Stimulated activated CD4-positive, alpha-beta T cell treated with anti-CD3 and anti-CD28 coated beads, TNF-alpha, amount 100 ng/mL, for 24 hours (primary cell): ENCODE results near the gene LENEP.

Experiments used
- DNase-seq, 3 experiments: peaks; one replicate each; pipeline ENCODE4 v3.0.0-alpha.2; 2020; ENCODE audit warnings: low read depth in 3 of 3

LENEP gene

GRCh38 chr1:154998818-154999570 lies 5.6 kb downstream of the LENEP start:
- peak in 1 of 3 experiments; percentile 82 for DNase-seq

- peak in 1 of 3 experiments; percentile 81 for DNase-seq
These were observed 6.4 kb downstream of the LENEP start for GRCh38 chr1:154999571-155000410.

DNA sequence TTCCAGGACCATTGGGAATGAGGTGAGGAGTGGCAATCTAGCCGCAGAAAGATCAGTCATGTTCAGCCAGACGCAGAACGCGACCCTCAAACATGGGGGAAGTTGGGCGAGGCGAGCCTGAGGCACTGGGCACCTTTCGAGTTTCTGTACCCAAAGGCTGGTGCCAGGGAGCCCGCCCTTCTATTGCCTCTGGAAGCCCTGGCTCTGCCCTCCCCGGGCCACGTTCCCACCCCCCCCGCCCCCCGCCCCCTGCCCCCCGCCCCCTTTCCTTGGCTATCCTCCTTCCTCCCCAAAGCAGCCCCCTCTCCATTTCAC lies 7.0 kb downstream of the LENEP start:
- DNase-seq: no peak

DNA sequence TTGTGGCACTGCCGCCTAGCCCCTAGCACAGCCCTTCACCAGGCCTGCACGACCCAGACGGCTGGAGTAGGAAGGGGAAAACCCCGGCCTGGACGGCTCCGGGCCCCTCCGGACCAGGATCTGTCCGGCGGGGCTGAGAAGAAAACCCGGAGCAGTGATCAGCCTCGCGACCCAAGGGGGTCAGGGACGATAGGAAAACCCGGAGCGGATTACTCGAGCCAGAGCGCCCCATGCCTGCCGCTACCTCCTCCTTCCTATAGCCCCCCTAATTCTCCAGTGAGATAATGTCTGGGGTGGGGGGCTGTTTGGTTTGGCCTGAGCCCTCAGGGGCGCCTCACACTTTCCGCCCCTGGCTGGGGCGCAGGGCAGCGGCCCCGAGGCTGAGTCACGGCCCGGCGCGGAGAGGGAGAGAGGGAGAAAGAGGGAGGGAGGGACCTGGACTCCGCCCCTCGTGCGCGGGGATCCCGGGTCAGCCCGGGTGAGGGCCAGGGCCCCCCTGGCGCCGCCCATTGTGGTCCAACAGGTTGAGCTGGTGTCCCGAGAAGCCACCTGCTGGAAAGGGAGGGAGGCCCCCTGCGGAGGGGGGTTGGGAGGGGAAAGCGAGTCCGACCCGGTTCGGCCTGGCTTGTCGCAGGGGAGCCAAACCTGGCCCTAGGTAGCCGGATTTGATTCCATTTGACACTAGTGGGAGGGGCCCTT lies 7.5 kb downstream of the LENEP start:
- DNase-seq: peak in 2 of 3 experiments; percentile 57 to 90

DNA sequence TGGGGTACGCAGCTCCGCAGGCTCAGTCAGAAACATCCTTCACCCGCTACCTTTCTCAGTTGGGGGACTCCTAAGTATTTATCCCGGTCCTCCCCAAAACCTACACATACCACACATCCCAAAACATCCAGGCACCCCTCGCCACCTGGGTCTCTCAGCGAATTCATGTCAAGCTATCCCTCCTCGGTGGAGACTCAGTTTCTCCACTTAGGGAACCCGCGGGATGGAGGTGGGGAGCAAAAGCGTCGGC lies 8.0 kb downstream of the LENEP start:
- DNase-seq: no peak

DNA sequence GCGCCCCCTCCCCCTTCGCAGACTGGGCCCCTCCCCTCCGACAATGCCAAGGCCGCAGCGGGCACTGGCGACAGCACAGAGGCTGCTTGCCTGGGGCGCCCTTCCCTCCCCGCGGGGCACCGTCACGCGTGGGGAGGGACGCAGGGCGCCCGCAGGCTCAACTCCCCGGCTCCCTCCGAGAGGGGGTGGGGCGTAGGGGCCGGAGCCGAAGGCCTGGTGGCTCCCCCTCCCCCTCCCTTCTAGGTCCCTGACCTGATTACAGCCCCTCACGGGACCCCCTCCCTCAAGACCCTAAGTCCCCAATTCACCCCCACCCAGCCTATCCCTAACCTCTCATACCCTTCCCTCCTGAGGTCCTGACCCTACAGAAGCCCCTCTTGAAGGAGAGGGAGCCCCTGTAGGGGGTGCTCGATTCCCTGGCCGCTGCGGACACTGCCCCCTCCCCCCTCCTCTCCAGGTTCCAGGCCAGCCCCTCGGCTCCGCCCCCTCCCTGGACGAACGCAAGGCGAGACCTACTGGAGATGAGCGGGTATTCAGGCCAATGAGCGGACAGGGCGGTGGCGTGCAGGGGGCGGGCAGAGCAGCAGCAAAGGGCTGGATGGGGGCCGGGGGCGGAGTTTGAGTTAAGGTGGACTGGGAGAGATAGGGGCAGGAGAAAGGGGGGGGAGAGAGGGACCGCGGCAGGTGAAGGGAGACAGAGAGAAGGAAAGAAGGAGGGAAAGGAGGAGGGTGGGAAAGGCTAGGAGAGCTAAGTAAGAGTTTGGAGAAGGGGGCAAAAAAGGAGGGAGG lies 8.5 kb downstream of the LENEP start:
- DNase-seq: peak; percentile 97 to 100 (median 98)

DNA sequence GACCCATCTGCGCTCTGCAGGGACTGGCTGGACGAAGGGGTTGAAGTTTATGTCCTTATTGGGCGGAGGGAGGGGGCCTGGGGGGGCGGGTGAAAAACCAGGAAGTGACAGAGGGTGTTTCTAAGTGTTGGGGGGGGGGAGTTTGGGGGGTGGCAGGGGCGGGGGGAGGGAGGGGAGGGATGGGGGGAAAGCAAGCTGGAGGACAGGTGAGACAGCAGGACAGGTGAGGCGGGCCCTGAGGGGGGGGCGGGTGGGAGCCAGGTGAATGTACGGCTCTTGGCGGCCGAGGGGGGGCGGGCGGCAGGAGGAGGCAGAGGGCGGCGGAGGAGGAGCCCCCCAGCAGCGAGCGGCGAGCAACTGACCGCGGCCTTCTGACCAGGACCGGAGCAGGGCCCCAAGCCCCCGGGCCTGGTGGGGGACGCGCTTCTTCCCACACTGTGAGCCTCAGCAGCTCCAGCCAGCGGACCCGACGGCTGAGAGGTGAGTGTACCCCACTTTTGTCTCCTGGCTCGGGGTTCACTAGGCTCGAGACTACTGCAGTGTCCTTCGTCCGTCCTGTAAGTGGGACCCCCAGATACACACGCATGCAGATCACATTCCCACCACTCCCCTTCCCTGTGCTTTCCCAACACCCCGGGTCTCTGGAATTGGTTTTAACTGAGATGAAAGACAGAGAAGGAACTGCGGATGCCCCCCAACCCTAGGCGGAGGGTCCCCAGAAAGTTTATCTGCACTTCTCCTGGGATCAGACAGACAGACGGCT lies 9.3 kb downstream of the LENEP start, which contains the start of gene ZBTB7B:
TSS of gene ZBTB7B (plus strand) at position 339 of the 763 bp plus-strand sequence. CDS start 11,859 bp downstream, outside the sequence.
- no peak for DNase-seq

- DNase-seq: no peak
These were observed 9.9 kb downstream of the LENEP start for GRCh38 chr1:155003227-155003765.

DNA sequence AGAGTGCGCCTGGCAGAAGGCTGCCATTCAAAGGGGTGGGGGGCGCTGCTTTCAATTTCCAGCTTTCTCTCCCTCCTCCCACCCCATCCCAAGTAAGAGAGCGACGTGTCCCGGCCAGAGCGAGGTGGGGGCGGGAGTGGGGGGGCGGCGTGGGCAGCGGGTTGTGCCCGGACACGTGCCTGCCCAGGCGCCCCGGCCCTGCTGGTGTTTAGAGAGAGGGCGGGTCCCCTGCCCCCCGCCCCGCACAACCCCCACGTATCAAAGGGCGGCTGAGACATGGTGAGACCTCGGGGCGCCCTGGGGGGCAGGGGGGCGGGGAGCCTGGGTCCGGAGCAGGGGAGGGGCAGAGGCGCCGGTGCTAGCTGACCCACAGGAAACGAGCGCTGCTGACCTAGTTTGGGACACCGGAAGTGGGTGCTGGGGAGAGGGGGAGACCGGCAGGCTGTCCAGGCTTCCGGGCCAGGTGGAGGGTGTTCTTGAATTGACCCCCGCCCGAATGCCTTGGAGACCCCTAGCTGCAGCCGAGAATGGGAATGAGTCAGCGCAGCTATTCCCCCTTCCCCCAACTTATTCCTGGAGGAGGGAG lies 10.5 kb downstream of the LENEP start:
- DNase-seq: no peak

DNA sequence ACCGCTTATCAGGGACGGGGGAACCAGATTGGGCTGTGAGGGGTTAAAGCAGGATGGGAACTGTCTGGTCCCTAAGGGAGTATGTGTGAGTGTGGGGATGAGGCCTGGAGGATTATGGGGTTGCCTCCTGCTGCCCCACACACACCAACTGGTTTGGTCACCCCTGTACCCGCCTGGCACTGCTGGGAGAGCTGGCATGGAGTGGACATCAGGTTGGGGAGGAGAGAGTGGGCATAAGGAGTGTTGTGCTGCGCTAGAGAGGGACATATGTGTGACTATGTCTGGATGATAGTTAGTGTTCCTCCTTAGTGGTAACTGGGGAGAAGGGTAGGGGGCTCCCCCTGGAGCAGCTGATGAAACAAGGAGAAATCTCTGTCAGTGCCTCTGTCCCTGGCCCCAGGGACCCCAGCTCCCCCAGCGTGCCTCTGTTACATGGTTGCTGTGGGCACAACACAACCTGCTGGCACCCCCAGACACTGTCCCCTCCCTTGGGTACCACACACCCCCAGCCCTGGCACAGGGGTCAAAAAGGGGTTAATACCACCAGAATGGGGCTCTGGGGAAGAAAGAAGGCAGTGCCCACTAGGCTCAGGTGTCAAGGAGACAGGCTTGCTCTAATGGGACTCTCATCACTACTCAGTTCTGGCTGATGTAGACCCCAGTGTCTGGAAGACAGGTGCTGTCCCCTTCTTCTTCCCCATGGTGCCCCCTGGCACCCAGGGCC lies 11.1 kb downstream of the LENEP start:
- DNase-seq: no peak

DNA sequence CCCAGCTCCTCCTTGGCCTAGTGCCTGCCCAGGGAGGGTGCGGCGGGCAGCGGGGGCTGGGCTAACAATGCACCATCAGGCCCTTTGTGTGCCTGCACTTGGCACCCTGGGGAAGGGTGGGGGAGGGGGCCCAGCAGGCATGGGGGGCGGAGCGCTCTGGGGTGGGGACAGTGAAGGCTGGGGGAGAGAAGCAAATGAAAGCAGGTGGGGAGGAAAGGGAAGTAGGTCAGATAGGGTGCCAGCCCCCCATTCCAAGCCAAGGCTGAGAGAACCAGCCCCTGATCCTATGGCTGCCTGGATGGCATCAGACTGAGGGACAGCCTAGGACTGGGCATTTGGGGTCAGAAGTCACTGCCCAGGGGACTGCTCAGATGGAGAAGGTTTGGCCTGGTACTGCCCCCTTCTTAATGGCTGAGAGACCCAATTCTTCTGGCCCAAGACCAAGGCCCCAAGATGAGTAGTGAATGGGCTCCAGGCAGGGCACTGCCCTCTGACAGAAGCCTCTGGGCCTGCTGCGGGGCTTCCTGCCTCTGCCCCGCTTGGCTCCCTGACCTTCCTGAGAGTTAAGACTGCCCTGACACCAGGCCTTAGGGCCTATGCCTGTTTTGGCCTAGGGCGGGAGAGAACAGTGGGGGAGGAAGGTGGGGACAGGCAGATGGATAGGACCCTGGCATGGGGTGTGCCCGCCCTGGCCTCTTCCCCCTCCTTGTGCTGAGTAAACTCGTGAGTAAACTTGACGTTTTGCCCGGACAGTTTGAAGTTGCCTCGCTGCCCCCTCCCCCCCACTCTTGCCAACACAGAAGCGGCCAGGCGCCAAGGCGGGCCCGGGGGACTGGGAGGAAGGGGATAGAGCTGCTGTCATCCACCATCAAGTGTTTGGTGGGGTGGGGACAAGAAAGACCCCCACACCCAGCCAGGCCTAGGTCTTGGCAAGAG lies 12.0 kb downstream of the LENEP start:
- DNase-seq: no peak

GRCh38 chr1:155006601-155007101 lies 13.3 kb downstream of the LENEP start:
- DNase-seq: peak in 1 of 3 experiments; percentile 47

- no peak for DNase-seq
These were observed 14.0 kb downstream of the LENEP start for GRCh38 chr1:155007251-155007828.

GRCh38 chr1:155008015-155008941 lies 14.9 kb downstream of the LENEP start:
- peak in 1 of 3 experiments; percentile 90 for DNase-seq

GRCh38 chr1:155009221-155009711 lies 15.9 kb downstream of the LENEP start:
- peak in 1 of 3 experiments; percentile 49 for DNase-seq

DNA sequence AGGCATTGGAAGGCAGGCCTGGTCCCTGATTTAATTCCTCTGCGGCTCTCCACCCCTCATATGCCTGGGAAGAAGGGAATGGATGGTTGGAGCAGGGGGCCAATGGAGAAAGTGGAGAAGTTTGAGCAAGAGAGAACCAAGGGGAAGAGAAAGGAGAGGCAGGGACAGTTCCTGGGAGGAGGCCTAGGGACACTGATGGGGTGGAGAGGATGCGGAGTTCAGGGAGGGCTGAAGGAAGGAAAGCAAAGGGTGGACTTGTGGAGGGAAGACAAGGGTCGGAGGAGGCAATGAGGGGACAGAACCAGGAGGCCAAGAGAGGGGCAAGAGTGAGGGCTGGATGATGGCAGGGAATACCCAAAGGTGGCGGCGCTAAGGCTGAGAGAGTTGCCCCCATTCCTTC lies 16.4 kb downstream of the LENEP start:
- DNase-seq: no peak
